Measurements from ENCODE around the gene PTPRO.
"Not testable (repeated sequence)": the region's sequence is repeated elsewhere in the genome, so short reads cannot be mapped to it uniquely, and the experiment has no call there.

PTPRO gene

GRCh38 chr12:15603474-15604085 lies 281.3 kb downstream of the PTPRO start:
- Histone ChIP-seq H3K9ac (ENCODE audit: low read depth in 1 of 2, low read length in 2 of 2) (no peak overlapping the region), H3K9me3 (ENCODE audit: control insufficient read depth in 1 of 2, low read length in 2 of 2) (no peaks in the 10 kb centered on the region), H3K4me1 (ENCODE audit: control insufficient read depth in 1 of 2, insufficient read depth in 2 of 2, low read length in 2 of 2) (no peaks in the 10 kb centered on the region)

GRCh38 chr12:15605881-15606590 lies 283.7 kb downstream of the PTPRO start:
- Histone ChIP-seq H3K4me3 (ENCODE audit: low read depth in 1 of 2, low read length in 2 of 2) (no peak overlapping the region), H3K27ac (ENCODE audit: low read depth, low read length) (no peak overlapping the region), H3K9me3 (ENCODE audit: control insufficient read depth in 1 of 2, low read length in 2 of 2) (no peaks in the 10 kb centered on the region)

More at GRCh38 chr12:15603474-15604085, 281.3 kb downstream of the PTPRO start:
- H3K36me3 ChIP-seq (ENCODE audit: control insufficient read depth in 1 of 2, insufficient read depth in 2 of 2, low read length in 2 of 2), result no peaks in the 10 kb centered on the region
- H3K4me3 ChIP-seq (ENCODE audit: low read depth in 1 of 2, low read length in 2 of 2), result no peak overlapping the region
- H3K27ac ChIP-seq (ENCODE audit: low read depth, low read length), result no peak overlapping the region
- H3K27me3 ChIP-seq (ENCODE audit: control insufficient read depth in 1 of 2, insufficient read depth in 2 of 2, low read length in 2 of 2), result no peaks in the 10 kb centered on the region

GRCh38 chr12:15608406-15608805 lies 286.1 kb downstream of the PTPRO start:
- H3K9me3 ChIP-seq (ENCODE audit: control insufficient read depth in 1 of 2, low read length in 2 of 2), result peaks cover 0 to 6% of the 10 kb centered on the region in 2 donors
- H3K27me3 ChIP-seq (ENCODE audit: control insufficient read depth in 1 of 2, insufficient read depth in 2 of 2, low read length in 2 of 2), result no peaks in the 10 kb centered on the region
- no peak overlapping the region for H3K9ac ChIP-seq (ENCODE audit: low read depth in 1 of 2, low read length in 2 of 2)
- no peaks in the 10 kb centered on the region for H3K36me3 ChIP-seq (ENCODE audit: control insufficient read depth in 1 of 2, insufficient read depth in 2 of 2, low read length in 2 of 2)
- H3K27ac ChIP-seq (ENCODE audit: low read depth, low read length), result no peak overlapping the region
- no peaks in the 10 kb centered on the region for H3K4me1 ChIP-seq (ENCODE audit: control insufficient read depth in 1 of 2, insufficient read depth in 2 of 2, low read length in 2 of 2)
- H3K4me3 ChIP-seq (ENCODE audit: low read depth in 1 of 2, low read length in 2 of 2), result no peak overlapping the region

More at GRCh38 chr12:15605881-15606590, 283.7 kb downstream of the PTPRO start:
- no peak overlapping the region for H3K9ac ChIP-seq (ENCODE audit: low read depth in 1 of 2, low read length in 2 of 2)
- no peaks in the 10 kb centered on the region for H3K27me3 ChIP-seq (ENCODE audit: control insufficient read depth in 1 of 2, insufficient read depth in 2 of 2, low read length in 2 of 2)
- no peaks in the 10 kb centered on the region for H3K36me3 ChIP-seq (ENCODE audit: control insufficient read depth in 1 of 2, insufficient read depth in 2 of 2, low read length in 2 of 2)
- H3K4me1 ChIP-seq (ENCODE audit: control insufficient read depth in 1 of 2, insufficient read depth in 2 of 2, low read length in 2 of 2), result no peaks in the 10 kb centered on the region

GRCh38 chr12:15608941-15609340 lies 286.6 kb downstream of the PTPRO start:
- Histone ChIP-seq H3K36me3 (ENCODE audit: control insufficient read depth in 1 of 2, insufficient read depth in 2 of 2, low read length in 2 of 2) (no peaks in the 10 kb centered on the region), H3K4me3 (ENCODE audit: low read depth in 1 of 2, low read length in 2 of 2) (no peak overlapping the region), H3K9me3 (ENCODE audit: control insufficient read depth in 1 of 2, low read length in 2 of 2) (peaks cover 0 to 6% of the 10 kb centered on the region in 2 donors)

GRCh38 chr12:15613981-15614380 lies 291.7 kb downstream of the PTPRO start:
- Histone ChIP-seq H3K4me3 (ENCODE audit: low read depth in 1 of 2, low read length in 2 of 2) (no peak overlapping the region), H3K4me1 (ENCODE audit: control insufficient read depth in 1 of 2, insufficient read depth in 2 of 2, low read length in 2 of 2) (no peaks in the 10 kb centered on the region), H3K9me3 (ENCODE audit: control insufficient read depth in 1 of 2, low read length in 2 of 2) (peaks cover 0 to 6% of the 10 kb centered on the region in 2 donors), H3K27me3 (ENCODE audit: control insufficient read depth in 1 of 2, insufficient read depth in 2 of 2, low read length in 2 of 2) (no peaks in the 10 kb centered on the region), H3K36me3 (ENCODE audit: control insufficient read depth in 1 of 2, insufficient read depth in 2 of 2, low read length in 2 of 2) (peaks cover 0 to 6% of the 10 kb centered on the region in 2 donors), H3K9ac (ENCODE audit: low read depth in 1 of 2, low read length in 2 of 2) (no peak overlapping the region), H3K27ac (ENCODE audit: low read depth, low read length) (no peak overlapping the region)

More at GRCh38 chr12:15608941-15609340, 286.6 kb downstream of the PTPRO start:
- no peak overlapping the region for H3K9ac ChIP-seq (ENCODE audit: low read depth in 1 of 2, low read length in 2 of 2)
- no peaks in the 10 kb centered on the region for H3K27me3 ChIP-seq (ENCODE audit: control insufficient read depth in 1 of 2, insufficient read depth in 2 of 2, low read length in 2 of 2)
- no peaks in the 10 kb centered on the region for H3K4me1 ChIP-seq (ENCODE audit: control insufficient read depth in 1 of 2, insufficient read depth in 2 of 2, low read length in 2 of 2)
- no peak overlapping the region for H3K27ac ChIP-seq (ENCODE audit: low read depth, low read length)

GRCh38 chr12:15616495-15616894 lies 294.2 kb downstream of the PTPRO start:
- H3K9me3 ChIP-seq (ENCODE audit: control insufficient read depth in 1 of 2, low read length in 2 of 2); H3K4me3 ChIP-seq (ENCODE audit: low read depth in 1 of 2, low read length in 2 of 2); H3K27ac ChIP-seq (ENCODE audit: low read depth, low read length); H3K27me3 ChIP-seq (ENCODE audit: control insufficient read depth in 1 of 2, insufficient read depth in 2 of 2, low read length in 2 of 2); H3K4me1 ChIP-seq (ENCODE audit: control insufficient read depth in 1 of 2, insufficient read depth in 2 of 2, low read length in 2 of 2); H3K9ac ChIP-seq (ENCODE audit: low read depth in 1 of 2, low read length in 2 of 2): not testable (repeated sequence)
- H3K36me3 ChIP-seq (ENCODE audit: control insufficient read depth in 1 of 2, insufficient read depth in 2 of 2, low read length in 2 of 2), result peaks cover 0 to 17% of the 10 kb centered on the region in 2 donors

GRCh38 chr12:15620741-15621539 lies 298.6 kb downstream of the PTPRO start:
- Histone ChIP-seq H3K27me3 (ENCODE audit: control insufficient read depth in 1 of 2, insufficient read depth in 2 of 2, low read length in 2 of 2) (no peaks in the 10 kb centered on the region), H3K9me3 (ENCODE audit: control insufficient read depth in 1 of 2, low read length in 2 of 2) (no peaks in the 10 kb centered on the region), H3K27ac (ENCODE audit: low read depth, low read length) (no peak overlapping the region), H3K4me3 (ENCODE audit: low read depth in 1 of 2, low read length in 2 of 2) (no peak overlapping the region), H3K36me3 (ENCODE audit: control insufficient read depth in 1 of 2, insufficient read depth in 2 of 2, low read length in 2 of 2) (peaks cover 16 to 36% of the 10 kb centered on the region in 2 donors), H3K9ac (ENCODE audit: low read depth in 1 of 2, low read length in 2 of 2) (no peak overlapping the region), H3K4me1 (ENCODE audit: control insufficient read depth in 1 of 2, insufficient read depth in 2 of 2, low read length in 2 of 2) (no peaks in the 10 kb centered on the region)

GRCh38 chr12:15625075-15625474 lies 302.8 kb downstream of the PTPRO start:
- H3K27ac ChIP-seq (ENCODE audit: low read depth, low read length), result no peak overlapping the region
- no peaks in the 10 kb centered on the region for H3K9me3 ChIP-seq (ENCODE audit: control insufficient read depth in 1 of 2, low read length in 2 of 2)
- no peak overlapping the region for H3K9ac ChIP-seq (ENCODE audit: low read depth in 1 of 2, low read length in 2 of 2)
- peaks cover 16 to 23% of the 10 kb centered on the region in 2 donors for H3K36me3 ChIP-seq (ENCODE audit: control insufficient read depth in 1 of 2, insufficient read depth in 2 of 2, low read length in 2 of 2)
- H3K4me1 ChIP-seq (ENCODE audit: control insufficient read depth in 1 of 2, insufficient read depth in 2 of 2, low read length in 2 of 2), result peaks cover 0 to 6% of the 10 kb centered on the region in 2 donors
- no peaks in the 10 kb centered on the region for H3K27me3 ChIP-seq (ENCODE audit: control insufficient read depth in 1 of 2, insufficient read depth in 2 of 2, low read length in 2 of 2)
- H3K4me3 ChIP-seq (ENCODE audit: low read depth in 1 of 2, low read length in 2 of 2), result no peak overlapping the region

GRCh38 chr12:15627995-15628945 lies 306.0 kb downstream of the PTPRO start:
- Histone ChIP-seq H3K27me3 (ENCODE audit: control insufficient read depth in 1 of 2, insufficient read depth in 2 of 2, low read length in 2 of 2) (no peaks in the 10 kb centered on the region), H3K36me3 (ENCODE audit: control insufficient read depth in 1 of 2, insufficient read depth in 2 of 2, low read length in 2 of 2) (peaks cover 11 to 20% of the 10 kb centered on the region in 2 donors), H3K27ac (ENCODE audit: low read depth, low read length) (no peak overlapping the region), H3K9ac (ENCODE audit: low read depth in 1 of 2, low read length in 2 of 2) (no peak overlapping the region), H3K4me1 (ENCODE audit: control insufficient read depth in 1 of 2, insufficient read depth in 2 of 2, low read length in 2 of 2) (peaks cover 0 to 13% of the 10 kb centered on the region in 2 donors), H3K4me3 (ENCODE audit: low read depth in 1 of 2, low read length in 2 of 2) (no peak overlapping the region), H3K9me3 (ENCODE audit: control insufficient read depth in 1 of 2, low read length in 2 of 2) (no peaks in the 10 kb centered on the region)

Data from duodenal mucosa (tissue), 2 donors.